GM12878 (cell line): ENCODE data around the gene TLE3. TPM values are rescaled to one million over a fixed set of nuclear protein-coding genes. Genes with fewer than 3 reads are reported as not detected.

Experiments
- ATAC-seq: fragments of 200-7000 bp; cut with Tn5 transposase; 3 replicates; pipeline ENCODE4 v1.9.1; 2020; ENCODE audit warnings: mild to moderate bottlenecking, moderate library complexity
- BruUV-seq: library from RNA; stranded (reverse); fragments of 400-500 nt; replicated peaks from 2 replicates; lab custom pipeline; 2021; lab: Mats Ljungman, UMichigan
- CTCF ChIA-PET: fragments of 300-600 bp; sonication (Branson Sonifier 250); formaldehyde crosslinking; extraction: SDS; loops from one replicate; lab custom pipeline; 2021; ENCODE audit warnings: inconsistent platforms; lab: Yijun Ruan, JAX
- POLR2A ChIA-PET: fragments of 350-600 bp; formaldehyde crosslinking; extraction: SDS; loops from one replicate; lab custom pipeline; 2021; ENCODE audit warnings: inconsistent platforms; lab: Charles Lee
- RAD21 ChIA-PET: fragments of 300-600 bp; sonication (Branson Sonifier 250); formaldehyde crosslinking; loops from one replicate; lab custom pipeline; 2023; ENCODE audit warnings: antibody characterized with exemption; ENCODE audit not compliant: unreplicated experiment; lab: Charles Lee
- SMC1A ChIA-PET: fragments of 300-600 bp; sonication (Branson Sonifier 250); formaldehyde crosslinking; loops from one replicate; lab custom pipeline; 2023; ENCODE audit not compliant: unreplicated experiment, uncharacterized antibody; lab: Charles Lee
- DNase-seq: peaks from one replicate; pipeline ENCODE4 v3.0.0-alpha.2; 2011; ENCODE audit warnings: low read depth, low spot score
- FAIRE-seq: peaks from 3 replicates; lab custom pipeline; 2011; peaks lifted over from hg19 to GRCh38; lab: Jason Lieb, UNC
- H2AFZ ChIP-seq: 2 replicates; pipeline ENCODE4 v1.6.0; 2011; ENCODE audit warnings: low read depth, low read length, control low read depth; ENCODE audit not compliant: control insufficient read depth
- H3K27ac ChIP-seq: 2 replicates; pipeline ENCODE4 v1.5.1; 2011; ENCODE audit warnings: control low read depth; ENCODE audit not compliant: control insufficient read depth, insufficient read depth
- H3K27me3 ChIP-seq, 2 experiments: replicated peaks in 1 of 2; 2 replicates each; pipeline versions ENCODE4 v1.6.0 to v1.6.1; 2011; ENCODE audit warnings: low read length in 1 of 2; ENCODE audit not compliant: control insufficient read depth in 2 of 2, insufficient read depth in 2 of 2
- H3K36me3 ChIP-seq, 2 experiments: 2 replicates each; pipeline ENCODE4 v1.5.1; 2011; ENCODE audit warnings: low read length in 1 of 2; ENCODE audit not compliant: control insufficient read depth in 2 of 2, insufficient read depth in 2 of 2
- H3K4me1 ChIP-seq: 2 replicates; pipeline ENCODE4 v1.6.1; 2011; ENCODE audit warnings: mild to moderate bottlenecking, low read length, moderate library complexity, mixed read lengths; ENCODE audit not compliant: control insufficient read depth, insufficient read depth
- H3K4me2 ChIP-seq: 2 replicates; pipeline ENCODE4 v1.6.0; 2011; ENCODE audit warnings: control low read depth; ENCODE audit not compliant: control insufficient read depth, insufficient read depth
- H3K4me3 ChIP-seq: fragments of 200-600 bp; sonication (generic); 2 replicates; pipeline ENCODE4 v1.5.1; 2016
- H3K79me2 ChIP-seq: 2 replicates; pipeline ENCODE4 v1.6.0; 2011; ENCODE audit warnings: low read length; ENCODE audit not compliant: control insufficient read depth, insufficient read depth
- H3K9ac ChIP-seq: 2 replicates; pipeline ENCODE4 v1.8.0; 2011; ENCODE audit warnings: low read length, control low read depth, mixed read lengths; ENCODE audit not compliant: control insufficient read depth, insufficient read depth
- H3K9me3 ChIP-seq: replicated peaks from 3 replicates; pipeline ENCODE4 v1.5.1; 2011; ENCODE audit warnings: mild to moderate bottlenecking, low read length; ENCODE audit not compliant: control insufficient read depth, insufficient read depth
- H4K20me1 ChIP-seq: 2 replicates; pipeline ENCODE4 v1.6.0; 2011; ENCODE audit not compliant: control insufficient read depth, insufficient read depth
- HDGF ChIP-seq: fragments of 450-650 bp; IDR thresholded peaks from 2 replicates; pipeline ENCODE4 v1.6.1; 2016; ENCODE audit warnings: antibody characterized with exemption
- JUNB ChIP-seq: IDR thresholded peaks from 2 replicates; pipeline ENCODE4 v1.6.1; 2016; ENCODE audit warnings: antibody characterized with exemption, mild to moderate bottlenecking
- RAD51 ChIP-seq: fragments of 450-650 bp; IDR thresholded peaks from 2 replicates; pipeline ENCODE4 v1.6.1; 2016; ENCODE audit warnings: moderate library complexity, mild to moderate bottlenecking, inconsistent platforms
- RCOR1 ChIP-seq: conservative IDR thresholded peaks from 2 replicates; pipeline ENCODE4 v1.6.1; 2012; ENCODE audit warnings: low read depth, low read length, improper control_type of control experiment
- RUNX3 ChIP-seq: IDR thresholded peaks from 2 replicates; pipeline ENCODE4 v1.6.1; 2012; ENCODE audit warnings: low read length, inconsistent platforms
- SPI1 ChIP-seq: IDR thresholded peaks from 2 replicates; pipeline ENCODE4 v1.6.1; 2011; ENCODE audit warnings: low read depth, mild to moderate bottlenecking, low read length, moderate library complexity, borderline replicate concordance; ENCODE audit not compliant: insufficient read depth
- WGBS: methylation state at CpG from one replicate; pipeline ENCODE4 v1.1.6; 2016; ENCODE audit warnings: low lambda C conversion rate; ENCODE audit not compliant: insufficient replicate concordance, insufficient coverage; ENCODE audit errors: missing lambda C conversion rate; 5-methylcytosine and 5-hydroxymethylcytosine counted together
- in situ Hi-C: fragments of 300-500 bp; cut with MboI; formaldehyde crosslinking; loops from 9 replicates; pipeline ENCODE4 v1.14.3; 2018; ENCODE audit warnings: mixed read lengths
- intact Hi-C: fragments of 100-400 bp; cut with micrococcal nuclease; formaldehyde crosslinking; loops from one replicate; pipeline ENCODE4 v1.14.2; 2022; ENCODE audit not compliant: unreplicated experiment
- polyA plus RNA-seq, 11 experiments: library from polyadenylated mRNA; depleted of rRNA in 4 of 11; unstranded in 6 of 11; stranded (reverse) in 5 of 11; fragments of >200 nt; fragmentation: Nextera tagmentation in 4 of 11; fragmentation: Illumina TruSeq in 1 of 11; extraction: Ambion mirVana in 4 of 11; extraction: Trizol in 1 of 11; gene quantifications; 1 replicate in 1 of 11; 2 replicates in 10 of 11; pipeline versions ENCODE4 v1.2.1 to v1.2.3, GENCODE V29; 2011 to 2016; ENCODE audit warnings: inconsistent platforms in 2 of 11, missing spikeins in 2 of 11, low read depth in 1 of 11
- total RNA-seq, 4 experiments: library from RNA; depleted of rRNA in 3 of 4; stranded (reverse); fragments of >200 nt in 3 of 4; fragmentation: Illumina TruSeq in 1 of 4; extraction: Trizol in 1 of 4; gene quantifications; 2 replicates each; pipeline versions ENCODE4 v1.2.1 to v1.2.3, GENCODE V29; 2013 to 2021
- TF ChIP-seq, protein P1 (sequence below): IDR thresholded peaks from 2 replicates; pipeline ENCODE4 v1.6.1; 2012; ENCODE audit warnings: low read depth, low read length, improper control_type of control experiment
- TF ChIP-seq, protein P2 (sequence below): IDR thresholded peaks from 2 replicates; pipeline ENCODE4 v1.6.1; 2011; ENCODE audit warnings: low read depth, low read length, improper control_type of control experiment, borderline replicate concordance
- TF ChIP-seq, protein P3 (sequence below): IDR thresholded peaks from 2 replicates; pipeline ENCODE4 v1.6.1; 2012; ENCODE audit warnings: low read depth, low read length, improper control_type of control experiment

TLE3 gene
- total and polyA plus RNA-seq, 10 of the 15 experiments (the other 5 are each of a cell fraction or from before 2014, with no cell fraction given) = 1.2 to 65.5 (median 9.7) TPM

DNA sequence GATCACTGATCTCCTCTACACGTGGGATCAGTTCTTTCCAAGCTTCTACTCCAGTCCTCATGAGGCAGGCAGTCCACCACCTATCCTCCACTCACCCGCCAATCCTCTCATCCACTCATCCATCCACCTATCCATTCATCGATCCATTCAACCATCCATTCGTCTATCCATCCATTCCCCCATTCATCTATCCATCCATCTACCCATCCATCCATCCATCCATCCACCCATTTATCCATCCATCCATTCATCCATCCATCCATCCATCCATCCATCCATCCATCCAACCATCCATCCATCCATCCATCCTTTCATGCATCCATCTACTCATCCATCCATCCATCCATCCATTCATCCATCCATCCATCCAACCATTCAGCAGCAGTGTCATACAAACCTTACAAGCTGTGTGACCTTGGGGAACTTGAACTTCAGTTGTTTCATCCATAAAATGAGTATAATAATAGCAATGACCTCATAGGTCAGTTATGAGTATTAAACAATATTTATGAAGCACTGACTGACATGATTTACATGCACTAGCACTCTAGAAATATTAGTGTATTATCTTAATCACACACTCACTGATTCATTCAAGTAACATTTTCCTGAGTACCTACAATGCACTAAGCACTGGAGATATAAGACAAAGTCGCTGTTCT is 55.0 kb downstream of the TLE3 start:
- CTCF ChIA-PET = interaction anchor here (1.0 kb wide), 1 partner anchor 11 kb away, joined by 3 read pairs; no protein-coding TSS in a partner anchor
- H3K4me3 ChIP-seq = no peak overlapping the region
- in situ Hi-C loops = no loop called here
- H3K27ac ChIP-seq = no peak overlapping the region
- TF ChIP-seq HDGF (peak; percentile 59; the same call in 1 of the 2 replicates), RCOR1 (no peak)
- H3K4me2 ChIP-seq = no peak overlapping the region
- peaks cover 6% of the 10 kb centered on the region; the same call in 1 of the 2 replicates for H3K4me1 ChIP-seq
- H3K27me3 ChIP-seq = no peaks in the 10 kb centered on the region
- no peaks in the 10 kb centered on the region; the same call in 1 of the 2 replicates for H4K20me1 ChIP-seq
- no peak overlapping the region for H2AFZ ChIP-seq
- H3K9me3 ChIP-seq = no peaks in the 10 kb centered on the region; the same call in 2 of the 3 replicates
- SMC1A ChIA-PET = interaction anchor here (0.6 to 5.1 kb wide), 6 partner anchors 20 to 1370 kb away, joined by 3 to 17 read pairs (median 4); no protein-coding TSS in a partner anchor
- WGBS = 97% methylated on average over 5 of the region's 5 CpGs
- DNase-seq (no peak), FAIRE-seq (no peak), ATAC-seq (no peak)
- POLR2A ChIA-PET = no interaction called here
- H3K9ac ChIP-seq = no peak overlapping the region
- intact Hi-C loops = no loop called here
- H3K36me3 ChIP-seq = no peaks in the 10 kb centered on the region; a peak in 1 of 4 replicates
- RAD21 ChIA-PET = interaction anchor here (1.6 to 1.9 kb wide), 2 partner anchors 35 to 51 kb away, joined by 3 to 4 read pairs; no protein-coding TSS in a partner anchor
- no TSS peak for BruUV-seq
- H3K79me2 ChIP-seq = no peaks in the 10 kb centered on the region

DNA sequence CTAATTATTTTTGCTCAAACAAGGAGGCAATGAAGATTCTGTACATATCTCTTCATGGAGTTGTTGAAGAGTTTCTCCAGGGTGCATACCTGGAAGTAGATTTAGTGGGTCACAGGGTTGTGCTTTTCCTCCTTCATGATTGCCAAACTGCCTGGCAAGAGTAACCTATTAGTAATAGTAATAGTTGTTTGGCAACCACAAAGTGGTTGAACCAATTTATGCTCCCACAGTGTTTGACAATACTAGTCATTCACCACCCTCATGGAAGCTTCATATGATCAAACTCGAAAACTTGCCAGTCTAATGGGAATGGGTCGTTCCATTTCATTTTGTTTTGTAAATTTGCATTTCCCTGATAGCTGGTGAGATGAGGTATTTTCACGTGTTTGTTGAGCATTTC is 57.8 kb downstream of the TLE3 start:
- BruUV-seq = no TSS peak
- SMC1A ChIA-PET = interaction anchor here (0.6 to 5.1 kb wide), 7 partner anchors 11 to 56 kb away, joined by 3 to 17 read pairs (median 9); no protein-coding TSS in a partner anchor
- no peak overlapping the region for H2AFZ ChIP-seq
- no peak overlapping the region for H3K4me2 ChIP-seq
- intact Hi-C loops = loop anchor here (5.0 kb wide), 1 partner anchor 57 kb away; the partner anchor contains the start of gene TLE3
- H3K9ac ChIP-seq = no peak overlapping the region
- H3K4me3 ChIP-seq = no peak overlapping the region
- H3K27ac ChIP-seq = no peak overlapping the region
- H4K20me1 ChIP-seq = no peaks in the 10 kb centered on the region
- no peaks in the 10 kb centered on the region for H3K27me3 ChIP-seq
- WGBS = 0% methylated on average over 3 of the region's 3 CpGs
- H3K79me2 ChIP-seq = no peaks in the 10 kb centered on the region
- POLR2A ChIA-PET = interaction anchor here (1.0 kb wide), 1 partner anchor 17 kb away, joined by 3 read pairs; no protein-coding TSS in a partner anchor
- no peak for ATAC-seq
- FAIRE-seq = no peak
- in situ Hi-C loops = no loop called here
- no peaks in the 10 kb centered on the region for H3K36me3 ChIP-seq
- RAD21 ChIA-PET = interaction anchor here (0.8 to 1.2 kb wide), 2 partner anchors 36 to 60 kb away, joined by 3 read pairs; no protein-coding TSS in a partner anchor
- no peak for DNase-seq
- CTCF ChIA-PET = interaction anchor here (1.0 to 1.6 kb wide), 4 partner anchors 9 to 449 kb away, joined by 3 to 4 read pairs (median 4); no protein-coding TSS in a partner anchor
- peaks cover 34% of the 10 kb centered on the region for H3K4me1 ChIP-seq
- no peaks in the 10 kb centered on the region; the same call in 2 of the 3 replicates for H3K9me3 ChIP-seq
- TF ChIP-seq SPI1 = no peak
- TF ChIP-seq JUNB = 0 out of 2 replicates have a peak, but pooled peaks have one; percentile 15
- TF ChIP-seq RUNX3 = peak; percentile 33
- TF ChIP-seq, protein P1, sequence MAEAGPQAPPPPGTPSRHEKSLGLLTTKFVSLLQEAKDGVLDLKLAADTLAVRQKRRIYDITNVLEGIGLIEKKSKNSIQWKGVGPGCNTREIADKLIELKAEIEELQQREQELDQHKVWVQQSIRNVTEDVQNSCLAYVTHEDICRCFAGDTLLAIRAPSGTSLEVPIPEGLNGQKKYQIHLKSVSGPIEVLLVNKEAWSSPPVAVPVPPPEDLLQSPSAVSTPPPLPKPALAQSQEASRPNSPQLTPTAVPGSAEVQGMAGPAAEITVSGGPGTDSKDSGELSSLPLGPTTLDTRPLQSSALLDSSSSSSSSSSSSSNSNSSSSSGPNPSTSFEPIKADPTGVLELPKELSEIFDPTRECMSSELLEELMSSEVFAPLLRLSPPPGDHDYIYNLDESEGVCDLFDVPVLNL = no peak
- TF ChIP-seq, protein P2, sequence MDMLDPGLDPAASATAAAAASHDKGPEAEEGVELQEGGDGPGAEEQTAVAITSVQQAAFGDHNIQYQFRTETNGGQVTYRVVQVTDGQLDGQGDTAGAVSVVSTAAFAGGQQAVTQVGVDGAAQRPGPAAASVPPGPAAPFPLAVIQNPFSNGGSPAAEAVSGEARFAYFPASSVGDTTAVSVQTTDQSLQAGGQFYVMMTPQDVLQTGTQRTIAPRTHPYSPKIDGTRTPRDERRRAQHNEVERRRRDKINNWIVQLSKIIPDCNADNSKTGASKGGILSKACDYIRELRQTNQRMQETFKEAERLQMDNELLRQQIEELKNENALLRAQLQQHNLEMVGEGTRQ = no peak
- TF ChIP-seq RAD51 = no peak
- TF ChIP-seq, protein P3, sequence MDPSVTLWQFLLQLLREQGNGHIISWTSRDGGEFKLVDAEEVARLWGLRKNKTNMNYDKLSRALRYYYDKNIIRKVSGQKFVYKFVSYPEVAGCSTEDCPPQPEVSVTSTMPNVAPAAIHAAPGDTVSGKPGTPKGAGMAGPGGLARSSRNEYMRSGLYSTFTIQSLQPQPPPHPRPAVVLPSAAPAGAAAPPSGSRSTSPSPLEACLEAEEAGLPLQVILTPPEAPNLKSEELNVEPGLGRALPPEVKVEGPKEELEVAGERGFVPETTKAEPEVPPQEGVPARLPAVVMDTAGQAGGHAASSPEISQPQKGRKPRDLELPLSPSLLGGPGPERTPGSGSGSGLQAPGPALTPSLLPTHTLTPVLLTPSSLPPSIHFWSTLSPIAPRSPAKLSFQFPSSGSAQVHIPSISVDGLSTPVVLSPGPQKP = no peak
- TF ChIP-seq, all 136 proteins: peak for 2
